Measurements from ENCODE around the gene LHX4. TPM values are rescaled to one million over a fixed set of nuclear protein-coding genes. Genes with fewer than 3 reads are reported as not detected.

Gene LHX4
- total and polyA plus RNA-seq, 9 of the 15 experiments (the other 6 are each of a cell fraction or from before 2014, with no cell fraction given) = 0.01 to 0.11 (median 0.07) TPM; not detected in 5

DNA sequence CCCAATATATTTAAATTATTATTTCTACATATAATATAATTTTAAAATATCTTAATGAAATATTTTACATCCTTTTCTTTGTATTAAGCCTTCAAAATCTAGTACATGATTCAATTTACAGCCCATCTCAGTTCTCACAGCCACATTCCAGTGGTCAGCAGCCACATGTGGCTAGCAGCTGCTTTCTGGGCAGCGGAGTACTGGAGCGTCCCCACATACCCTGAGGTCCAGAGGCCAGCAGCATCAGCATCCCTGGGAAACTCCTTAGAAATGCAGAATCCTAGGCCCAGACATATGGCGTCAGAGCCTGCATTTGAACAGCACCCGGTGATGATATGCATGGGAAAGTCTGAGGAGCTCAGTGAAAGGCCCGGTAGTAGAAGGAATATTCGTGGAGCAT, 8.6 kb upstream of the LHX4 start:
- Histone ChIP-seq H3K27me3 (ENCODE audit: control insufficient read depth in 2 of 2, insufficient read depth in 2 of 2, low read length in 2 of 2) (peaks cover 47 to 55% of the 10 kb centered on the region in 2 experiments), H3K9me3 (replicated peaks; ENCODE audit: control insufficient read depth, insufficient read depth, low read depth, low read length) (no peaks in the 10 kb centered on the region), H3K4me1 (replicated peaks in 1 of 2; ENCODE audit: control insufficient read depth in 2 of 2, insufficient read depth in 2 of 2, low read length in 2 of 2) (peaks cover 0 to 3% of the 10 kb centered on the region in 2 experiments; a peak in 2 of 5 replicates), H2AFZ (ENCODE audit: low read depth, low read length) (no peak overlapping the region), H3K9me1 (ENCODE audit: control insufficient read depth, insufficient read depth, low read length) (no peaks in the 10 kb centered on the region), H4K20me1 (replicated peaks; ENCODE audit: control insufficient read depth, insufficient read depth, low read length) (no peaks in the 10 kb centered on the region), H3K4me2 (ENCODE audit: insufficient read depth, low read length) (no peak overlapping the region), H3K36me3 (ENCODE audit: control insufficient read depth, insufficient read depth, low read length) (no peaks in the 10 kb centered on the region), H3K9ac (ENCODE audit: insufficient read depth in 1 of 2, low read depth in 2 of 2, low read length in 2 of 2) (no peak overlapping the region), H3K79me2 (ENCODE audit: control insufficient read depth, insufficient read depth, low read length) (no peaks in the 10 kb centered on the region), H3K4me3 (no peak overlapping the region), H3K27ac (ENCODE audit: extremely low read depth, low read depth, low read length) (no peak overlapping the region)
- FAIRE-seq (no peak), ATAC-seq (no peak), DNase-seq (ENCODE audit: extremely low read depth in 1 of 4, low spot score in 3 of 4) (no peak)
- no peak for TF ChIP-seq ZNF766 (CRISPR knock-in tag; conservative IDR thresholded peaks at IDR 0.05)
- TF ChIP-seq PPARD (CRISPR knock-in tag; IDR thresholded peaks at IDR 0.05) = no peak
- TF ChIP-seq LEF1 (IDR thresholded peaks at IDR 0.05) = no peak
- no peak for TF ChIP-seq SMAD2 (IDR thresholded peaks at IDR 0.05; ENCODE audit: low read depth, low read length)
- TF ChIP-seq, protein P1, sequence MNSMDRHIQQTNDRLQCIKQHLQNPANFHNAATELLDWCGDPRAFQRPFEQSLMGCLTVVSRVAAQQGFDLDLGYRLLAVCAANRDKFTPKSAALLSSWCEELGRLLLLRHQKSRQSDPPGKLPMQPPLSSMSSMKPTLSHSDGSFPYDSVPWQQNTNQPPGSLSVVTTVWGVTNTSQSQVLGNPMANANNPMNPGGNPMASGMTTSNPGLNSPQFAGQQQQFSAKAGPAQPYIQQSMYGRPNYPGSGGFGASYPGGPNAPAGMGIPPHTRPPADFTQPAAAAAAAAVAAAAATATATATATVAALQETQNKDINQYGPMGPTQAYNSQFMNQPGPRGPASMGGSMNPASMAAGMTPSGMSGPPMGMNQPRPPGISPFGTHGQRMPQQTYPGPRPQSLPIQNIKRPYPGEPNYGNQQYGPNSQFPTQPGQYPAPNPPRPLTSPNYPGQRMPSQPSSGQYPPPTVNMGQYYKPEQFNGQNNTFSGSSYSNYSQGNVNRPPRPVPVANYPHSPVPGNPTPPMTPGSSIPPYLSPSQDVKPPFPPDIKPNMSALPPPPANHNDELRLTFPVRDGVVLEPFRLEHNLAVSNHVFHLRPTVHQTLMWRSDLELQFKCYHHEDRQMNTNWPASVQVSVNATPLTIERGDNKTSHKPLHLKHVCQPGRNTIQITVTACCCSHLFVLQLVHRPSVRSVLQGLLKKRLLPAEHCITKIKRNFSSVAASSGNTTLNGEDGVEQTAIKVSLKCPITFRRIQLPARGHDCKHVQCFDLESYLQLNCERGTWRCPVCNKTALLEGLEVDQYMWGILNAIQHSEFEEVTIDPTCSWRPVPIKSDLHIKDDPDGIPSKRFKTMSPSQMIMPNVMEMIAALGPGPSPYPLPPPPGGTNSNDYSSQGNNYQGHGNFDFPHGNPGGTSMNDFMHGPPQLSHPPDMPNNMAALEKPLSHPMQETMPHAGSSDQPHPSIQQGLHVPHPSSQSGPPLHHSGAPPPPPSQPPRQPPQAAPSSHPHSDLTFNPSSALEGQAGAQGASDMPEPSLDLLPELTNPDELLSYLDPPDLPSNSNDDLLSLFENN (IDR thresholded peaks at IDR 0.05; ENCODE audit: low read depth in 2 of 2, low read length in 2 of 2) = no peak
- no peak for TF ChIP-seq BHLHE40 (IDR thresholded peaks at IDR 0.05; ENCODE audit: low read length)
- TF ChIP-seq ZNF3 (CRISPR knock-in tag; IDR thresholded peaks at IDR 0.05) = no peak
- TF ChIP-seq MCM2 (IDR thresholded peaks at IDR 0.05; ENCODE audit: low read depth) = no peak
- TF ChIP-seq ZNF589 (CRISPR knock-in tag; IDR thresholded peaks at IDR 0.05; ENCODE audit: low read depth) = no peak
- no peak for TF ChIP-seq ZNF586 (CRISPR knock-in tag; conservative IDR thresholded peaks at IDR 0.05)
- no peak for TF ChIP-seq FOXA1 (IDR thresholded peaks at IDR 0.05; ENCODE audit: borderline replicate concordance)
- ChIA-PET CTCF (ENCODE audit: low intra/inter-chr PET ratio) (no interaction called here), POLR2A (interaction anchor here (0.7 to 1.9 kb wide), 5 partner anchors 10 to 1013 kb away, joined by 3 to 8 read pairs (median 4); partner anchors contain the start of gene QSOX1)
- intact Hi-C loops (cut with micrococcal nuclease) = no loop called here
- BruUV-seq (replicated peaks) = no TSS peak
- in situ Hi-C loops (cut with MboI) = no loop called here
- WGBS (ENCODE audit: insufficient coverage, low coverage, missing lambda C conversion rate) = 26% methylated on average over 6 of the region's 6 CpGs

Measured in K562 (cell line).